ENCODE measurements around the gene THBD.
A peak's percentile ranks its signal among the peaks of the same experiment; 100 is the strongest.

The THBD gene

GRCh38 chr20:23061734-23062561, 12.5 kb upstream of the THBD start:
- peak; percentile 80 for DNase-seq (ENCODE audit: low read depth)

GRCh38 chr20:23061262-23061661, 11.8 kb upstream of the THBD start:
- no peak for DNase-seq (ENCODE audit: low read depth)

GRCh38 chr20:23060629-23061028, 11.2 kb upstream of the THBD start:
- DNase-seq (ENCODE audit: low read depth): no peak

GRCh38 chr20:23059846-23060245, 10.4 kb upstream of the THBD start:
- no peak for DNase-seq (ENCODE audit: low read depth)

- DNase-seq (ENCODE audit: low read depth): no peak
Measured at GRCh38 chr20:23059001-23059400, 9.5 kb upstream of the THBD start.

GRCh38 chr20:23058240-23058639, 8.8 kb upstream of the THBD start:
- no peak for DNase-seq (ENCODE audit: low read depth)

GRCh38 chr20:23052904-23053303, 3.4 kb upstream of the THBD start:
- DNase-seq (ENCODE audit: low read depth): no peak

GRCh38 chr20:23050847-23051627, 1.6 kb upstream of the THBD start:
- peak; percentile 76 for DNase-seq (ENCODE audit: low read depth)

- DNase-seq (ENCODE audit: low read depth): no peak
Measured at GRCh38 chr20:23050076-23050838, 785 bp upstream of the THBD start.

GRCh38 chr20:23048283-23049200, 930 bp downstream of the THBD start:
- DNase-seq (ENCODE audit: low read depth): peak; percentile 30

- DNase-seq (ENCODE audit: low read depth): no peak
Measured at GRCh38 chr20:23047738-23048214, 1.7 kb downstream of the THBD start.

- no peak for DNase-seq (ENCODE audit: low read depth)
Measured at GRCh38 chr20:23047001-23047737, 2.3 kb downstream of the THBD start.

GRCh38 chr20:23046431-23046830, 3.0 kb downstream of the THBD start:
- DNase-seq (ENCODE audit: low read depth): no peak

- no peak for DNase-seq (ENCODE audit: low read depth)
Measured at GRCh38 chr20:23043376-23043775, 6.1 kb downstream of the THBD start.

GRCh38 chr20:23042270-23042669, 7.2 kb downstream of the THBD start:
- no peak for DNase-seq (ENCODE audit: low read depth)

- no peak for DNase-seq (ENCODE audit: low read depth)
Measured at GRCh38 chr20:23039885-23040508, 9.5 kb downstream of the THBD start.

- no peak for DNase-seq (ENCODE audit: low read depth)
Measured at GRCh38 chr20:23039136-23039875, 10.2 kb downstream of the THBD start.

GRCh38 chr20:23037017-23037481, 12.4 kb downstream of the THBD start:
- no peak for DNase-seq (ENCODE audit: low read depth)

- DNase-seq (ENCODE audit: low read depth): no peak
Measured at GRCh38 chr20:23036371-23036770, 13.1 kb downstream of the THBD start.

Measured in fibroblast of gingiva (primary cell).